ENCODE measurements around the gene STOML3.
"Not testable (repeated sequence)": the region's sequence is repeated elsewhere in the genome, so short reads cannot be mapped to it uniquely, and the experiment has no call there.

Gene STOML3, protein sequence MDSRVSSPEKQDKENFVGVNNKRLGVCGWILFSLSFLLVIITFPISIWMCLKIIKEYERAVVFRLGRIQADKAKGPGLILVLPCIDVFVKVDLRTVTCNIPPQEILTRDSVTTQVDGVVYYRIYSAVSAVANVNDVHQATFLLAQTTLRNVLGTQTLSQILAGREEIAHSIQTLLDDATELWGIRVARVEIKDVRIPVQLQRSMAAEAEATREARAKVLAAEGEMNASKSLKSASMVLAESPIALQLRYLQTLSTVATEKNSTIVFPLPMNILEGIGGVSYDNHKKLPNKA

DNA sequence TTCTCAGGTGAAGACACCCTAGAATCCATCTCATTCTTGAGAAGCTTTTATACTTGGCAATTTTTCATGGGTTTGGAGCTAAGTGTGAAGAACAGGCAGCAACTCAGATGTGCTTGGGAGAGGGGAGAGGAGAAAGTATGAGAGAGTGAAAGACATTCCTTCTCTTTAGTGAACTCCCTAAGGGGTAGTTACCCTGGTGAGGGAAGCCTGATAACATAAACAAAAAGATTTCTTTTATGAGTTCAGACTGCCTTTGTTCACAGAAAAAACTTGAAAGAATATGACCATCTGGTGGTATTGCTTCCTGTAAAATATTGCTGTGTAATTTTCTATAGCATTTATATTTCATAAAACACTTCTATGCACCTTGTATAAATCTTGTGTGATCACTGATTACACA lies at the start of gene STOML3:
Gene STOML3 (minus strand): TSS at position 139 of the 400 bp plus-strand sequence. CDS start 110 bp downstream, at position 29.
- no peak for DNase-seq

DNA sequence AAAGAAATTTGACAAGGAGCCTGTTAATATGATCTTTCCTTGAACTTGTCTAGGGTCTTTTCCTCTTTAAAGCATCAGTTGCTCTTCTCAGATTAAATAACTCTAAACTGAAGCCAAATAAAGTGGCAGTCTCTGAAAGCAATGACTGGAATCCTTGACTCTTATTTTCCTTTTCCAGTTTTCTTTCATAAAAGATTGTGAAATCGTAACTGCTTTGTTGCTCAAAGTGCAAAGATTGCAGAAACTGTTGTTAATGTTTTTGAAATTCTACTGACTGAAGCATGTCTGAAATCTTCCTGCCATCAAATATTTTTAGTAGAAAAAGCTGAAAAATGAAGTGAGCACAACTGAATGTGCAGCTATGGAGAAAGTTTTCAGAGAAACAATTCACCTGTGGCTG lies 49.6 kb upstream of the STOML3 start:
- DNase-seq: no peak

DNA sequence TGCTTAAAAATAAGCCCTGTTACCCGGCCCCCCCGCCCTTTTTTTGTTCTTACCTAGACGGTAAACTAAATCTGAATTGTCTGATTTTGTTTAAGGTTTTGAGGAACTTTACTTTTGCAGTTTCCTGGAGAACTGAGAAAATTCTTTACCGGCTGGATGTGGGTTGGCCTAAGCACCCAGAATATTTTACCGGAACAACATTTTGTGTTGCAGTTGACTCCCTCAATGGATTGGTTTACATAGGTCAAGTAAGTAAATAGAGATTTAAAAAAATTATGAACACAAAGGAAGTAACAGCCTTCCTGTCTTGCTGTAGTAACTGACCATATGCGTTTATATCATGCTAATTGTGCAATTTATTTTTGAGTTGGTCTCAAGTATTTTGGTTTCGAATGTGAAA lies 48.4 kb upstream of the STOML3 start:
- no peak for DNase-seq

DNA sequence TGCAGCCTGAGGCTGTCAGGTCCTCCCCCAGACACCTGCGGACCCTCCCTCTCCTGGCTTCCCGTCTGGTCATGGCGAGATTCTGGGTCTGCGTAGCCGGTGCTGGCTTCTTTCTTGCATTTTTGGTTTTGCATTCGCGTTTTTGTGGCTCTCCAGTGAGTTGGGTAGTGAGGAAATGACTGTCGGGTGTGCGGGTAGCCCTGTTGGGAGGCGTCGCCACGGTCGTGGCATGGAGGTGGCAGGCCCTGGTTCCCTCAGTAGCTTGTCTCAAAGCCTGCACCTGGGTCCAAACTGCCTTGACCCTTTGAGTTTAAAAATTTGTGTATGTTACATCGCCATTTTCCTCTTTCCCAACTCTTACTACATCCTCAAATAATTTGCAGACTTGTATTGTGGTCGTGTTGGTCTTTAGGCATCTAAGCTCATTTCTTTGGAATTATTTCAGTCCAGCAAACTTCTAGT lies 48.0 kb upstream of the STOML3 start:
- DNase-seq: no peak

DNA sequence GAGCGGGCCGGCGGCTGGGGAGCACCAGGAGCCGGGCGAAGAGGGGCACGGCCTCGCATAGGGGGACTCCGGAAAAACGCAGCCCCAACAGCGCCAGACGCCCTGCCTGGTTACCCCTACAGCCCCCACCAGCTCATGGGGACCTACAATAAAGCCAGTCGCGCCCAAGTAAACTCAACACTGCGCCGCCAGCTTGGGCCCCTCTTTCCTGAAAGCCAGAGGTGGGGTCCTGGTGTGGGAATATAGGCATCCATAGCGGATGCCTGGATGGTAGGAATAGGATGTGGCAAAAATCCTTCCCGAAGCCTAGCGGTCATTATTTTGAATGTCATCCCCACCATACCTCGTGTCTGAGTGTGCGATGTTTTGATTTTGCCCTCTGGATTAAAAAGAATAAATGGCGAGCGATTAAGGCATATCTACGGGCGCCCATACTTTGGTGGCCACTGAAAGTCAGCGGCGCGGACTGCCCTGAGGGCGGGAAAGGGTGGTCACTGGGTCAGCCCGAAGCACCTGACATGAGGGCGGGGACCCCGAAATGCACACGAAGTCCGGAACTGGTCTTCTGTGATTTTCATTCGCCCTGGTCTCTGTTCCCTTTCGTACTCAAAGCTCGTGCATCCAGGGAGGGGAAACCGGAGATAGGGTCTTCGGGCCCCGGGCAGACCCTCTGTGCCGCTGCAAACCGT lies 47.4 kb upstream of the STOML3 start, which contains the start of the genes NHLRC3 and PROSER1:
Gene NHLRC3 (plus strand): TSS at position 577 of the 689 bp plus-strand sequence. CDS start 184 bp downstream, outside the sequence.
Gene PROSER1 (minus strand): TSS at position 210 of the 689 bp plus-strand sequence. CDS start 847 bp downstream, outside the sequence.
- peak; percentile 89 for DNase-seq

DNA sequence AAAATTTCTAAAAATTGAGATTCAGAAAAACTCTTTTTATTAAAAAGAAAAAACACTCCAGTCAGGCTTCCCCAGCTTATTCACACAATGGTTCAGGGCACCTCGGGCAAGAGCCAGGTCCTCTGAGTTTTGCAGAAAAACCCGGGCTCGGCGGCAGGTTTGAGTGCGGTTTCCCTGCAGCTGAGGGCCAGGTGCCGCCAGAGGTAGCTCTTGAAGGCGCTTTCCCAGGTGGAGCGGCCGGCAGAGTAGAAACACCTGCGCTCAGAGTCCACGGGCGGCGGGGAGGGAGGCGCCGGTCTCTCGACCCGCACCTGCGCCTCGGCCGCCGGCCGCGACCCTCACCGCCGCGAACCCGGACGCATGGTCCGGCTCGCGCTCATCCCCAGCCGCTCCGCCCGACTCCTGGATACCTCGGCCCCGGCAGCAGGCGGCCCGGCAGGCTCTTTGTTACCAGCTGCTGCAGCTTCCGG lies 46.8 kb upstream of the STOML3 start:
- no peak for DNase-seq

DNA sequence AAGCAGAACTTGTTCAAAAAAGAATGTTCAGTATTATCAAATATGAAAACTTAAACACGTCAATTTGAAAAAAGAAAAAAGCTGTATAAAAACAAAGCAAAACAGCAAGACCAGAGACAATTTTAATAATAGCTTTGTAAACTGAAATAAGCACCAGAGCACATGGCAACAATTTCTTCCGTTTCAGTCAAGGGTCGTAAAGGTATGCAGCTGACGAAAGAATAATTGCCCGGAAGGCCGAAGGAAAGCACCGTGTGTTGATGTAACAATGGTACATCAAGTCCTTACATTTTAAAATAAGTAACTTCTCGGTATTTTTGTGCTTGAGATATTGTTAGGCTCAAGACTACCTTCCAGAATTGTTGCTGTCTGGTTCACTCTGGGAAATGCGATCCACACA lies 45.6 kb upstream of the STOML3 start:
- no peak for DNase-seq

DNA sequence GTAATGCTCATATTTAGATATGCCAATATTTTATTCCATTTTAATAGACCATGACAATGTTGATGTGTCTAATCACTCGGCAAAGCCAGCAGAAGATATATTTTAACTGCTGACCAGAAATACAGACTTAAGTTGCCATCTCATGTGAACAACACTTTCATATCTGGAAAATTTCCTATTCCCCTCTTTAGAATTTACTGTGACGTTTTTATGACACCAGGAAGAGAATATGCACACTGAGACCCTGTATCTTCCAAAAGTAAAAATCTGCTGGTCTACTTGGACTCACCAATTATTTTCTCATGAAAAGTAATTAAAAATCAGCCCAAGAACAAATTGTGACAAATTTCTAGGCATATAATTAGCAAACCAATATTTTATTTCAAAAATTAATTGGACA lies 45.2 kb upstream of the STOML3 start:
- DNase-seq: no peak

DNA sequence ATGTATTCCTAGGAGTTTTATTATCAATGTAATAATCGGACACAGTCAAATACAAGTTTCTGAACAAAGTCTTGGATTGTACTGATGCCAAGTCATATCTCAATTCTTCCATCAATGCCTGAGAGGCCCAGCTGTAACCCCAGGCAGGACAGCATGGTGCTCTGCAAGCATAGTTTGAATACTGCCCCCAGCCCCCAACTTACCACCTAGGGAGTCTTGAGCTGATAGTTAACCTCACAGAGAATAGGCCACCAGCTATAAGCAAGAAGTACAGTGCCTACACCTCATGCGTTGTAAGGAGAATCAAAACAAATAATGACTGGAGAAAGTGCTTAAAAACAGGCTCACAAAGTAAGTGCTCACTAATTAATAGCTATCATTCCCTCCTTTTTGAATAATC lies 44.6 kb upstream of the STOML3 start:
- DNase-seq: no peak

DNA sequence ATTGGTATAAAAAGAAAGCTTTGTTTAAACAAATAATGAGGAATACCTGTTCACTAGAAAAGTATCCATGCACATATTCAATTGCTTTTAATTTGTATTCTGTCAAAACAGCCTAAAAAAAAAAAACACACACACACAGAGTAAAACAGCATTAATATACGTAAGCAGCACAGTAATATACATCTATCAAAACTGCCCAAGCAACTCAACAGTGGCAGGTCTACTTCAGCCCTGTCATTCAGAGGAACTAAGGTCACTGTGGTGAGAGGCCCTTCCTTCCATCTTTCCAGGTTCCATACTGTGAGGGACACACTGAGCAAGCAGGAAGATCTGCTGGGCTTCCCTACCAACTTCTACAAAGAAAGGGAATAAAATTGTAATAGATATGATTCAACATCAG lies 43.5 kb upstream of the STOML3 start:
- DNase-seq: no peak

DNA sequence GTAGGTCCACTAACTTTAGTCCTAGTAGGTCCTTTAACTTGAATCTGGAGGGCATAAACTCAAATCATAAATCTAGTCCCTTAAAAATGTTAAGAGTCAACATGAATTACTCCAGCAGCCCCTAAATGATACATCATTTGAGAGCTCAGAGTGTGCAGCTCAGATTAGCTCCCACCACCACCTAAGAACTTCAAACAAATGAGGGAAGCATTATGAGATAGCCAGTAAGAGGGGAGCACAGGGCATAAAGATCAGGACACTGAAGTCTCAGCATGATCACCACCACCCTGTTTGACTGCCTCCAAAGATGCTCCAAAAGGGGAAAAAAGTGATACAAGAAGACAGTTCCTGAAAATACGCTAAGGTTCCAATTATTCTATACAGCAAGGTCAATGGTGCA lies 41.5 kb upstream of the STOML3 start:
- no peak for DNase-seq

DNA sequence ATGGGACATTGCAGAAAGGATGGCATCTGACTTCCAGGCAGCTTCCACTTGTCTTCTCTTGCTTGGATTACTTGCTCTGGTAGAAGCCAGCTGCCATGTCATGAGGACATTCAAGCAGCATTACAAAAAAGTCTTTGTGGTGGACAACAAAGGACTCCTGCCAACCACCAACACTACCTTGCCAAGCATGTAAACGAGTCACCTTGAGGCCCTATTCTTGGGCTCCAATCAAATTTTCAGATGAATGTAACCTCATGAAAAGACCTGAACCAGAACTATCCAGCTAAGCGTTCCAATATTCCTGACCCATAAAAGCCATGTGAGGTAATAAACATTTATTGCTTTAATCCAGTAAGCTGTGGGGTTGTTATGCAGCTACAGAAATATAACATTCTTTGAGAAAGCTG lies 34.8 kb upstream of the STOML3 start:
- no peak for DNase-seq

DNA sequence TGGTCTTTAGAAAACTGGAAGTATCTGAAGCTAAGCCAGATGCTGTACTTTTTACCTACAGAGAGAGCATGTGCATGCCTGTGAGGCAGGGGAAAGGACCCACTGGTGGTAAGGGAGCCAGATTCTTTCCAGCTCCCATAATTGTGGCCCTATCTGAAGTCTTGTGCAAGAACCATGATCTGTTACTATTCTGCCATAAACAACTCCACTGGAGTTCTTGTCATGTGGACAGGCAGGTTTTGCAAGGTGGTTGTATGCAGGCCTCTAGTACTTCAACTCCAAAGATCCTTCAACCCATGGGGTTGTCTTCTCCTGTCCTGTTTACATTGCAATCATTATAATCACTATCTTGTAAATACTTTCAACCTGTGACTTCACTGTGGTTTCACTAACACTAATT lies 33.1 kb upstream of the STOML3 start:
- no peak for DNase-seq

DNA sequence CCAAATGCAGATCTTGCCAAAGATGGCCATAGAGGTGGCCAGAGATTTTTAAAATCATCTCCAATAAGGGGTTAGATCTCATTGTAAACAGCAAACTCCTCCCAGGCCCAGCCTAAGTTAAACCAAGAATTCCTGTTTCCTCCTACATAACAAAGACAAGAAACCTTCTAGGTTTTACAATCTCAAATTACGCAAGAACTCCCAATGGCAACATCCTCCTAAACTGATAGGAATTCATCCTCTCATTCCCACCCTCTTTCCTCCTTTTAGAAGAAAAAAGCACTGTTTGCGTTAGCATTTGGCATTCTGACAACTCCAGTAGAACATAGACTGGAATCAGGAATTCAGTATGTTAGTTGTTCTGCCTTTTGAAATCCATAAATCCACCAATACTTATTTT lies 32.7 kb upstream of the STOML3 start:
- no peak for DNase-seq

DNA sequence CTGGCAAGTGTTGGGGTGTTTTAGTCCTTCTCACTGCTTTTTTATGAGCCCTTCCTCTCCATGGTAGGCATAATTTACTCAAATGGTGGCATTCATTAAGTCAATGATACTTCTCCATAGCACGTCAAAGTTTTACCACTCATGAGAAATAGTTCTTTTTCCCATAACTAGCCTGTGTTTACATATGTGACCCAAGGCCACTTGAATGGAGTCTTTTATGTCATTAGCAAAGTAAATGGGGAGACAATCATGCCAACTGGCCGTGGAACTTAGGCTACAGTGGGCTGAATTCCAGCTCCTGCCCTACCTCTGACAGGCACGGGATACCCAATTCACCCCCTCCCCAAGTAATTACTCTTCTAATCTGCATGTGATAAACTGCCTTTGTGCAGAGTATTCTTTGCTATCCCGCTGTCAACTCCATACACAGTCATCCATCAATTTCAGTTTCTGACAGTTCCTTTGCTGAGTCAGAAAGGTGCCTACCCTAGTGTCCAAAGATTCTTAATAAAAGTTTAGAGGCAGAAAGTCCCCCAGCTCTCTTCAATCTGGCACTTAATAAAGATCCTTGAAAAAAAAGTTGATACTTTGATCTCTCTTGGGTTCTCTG lies 30.3 kb upstream of the STOML3 start:
- no peak for DNase-seq

DNA sequence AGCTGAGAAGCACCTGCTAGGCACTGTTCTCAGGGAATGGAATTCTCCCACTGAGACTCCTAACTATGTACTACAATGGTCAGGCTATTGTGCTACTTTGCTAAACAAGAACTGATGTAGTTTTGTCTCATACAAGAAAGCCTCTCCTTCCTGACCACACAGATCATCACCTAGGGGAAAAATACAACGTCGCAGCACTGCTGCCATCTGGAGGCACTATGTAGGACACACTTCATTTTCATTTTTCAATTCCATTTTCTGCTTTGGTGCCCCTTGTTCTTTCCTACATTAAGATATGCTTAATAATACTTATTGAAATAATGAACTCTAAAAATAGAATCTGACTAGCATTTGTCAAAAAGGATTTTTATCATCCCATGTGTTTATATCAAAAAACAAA lies 26.2 kb upstream of the STOML3 start:
- peak; percentile 38 for DNase-seq

DNA sequence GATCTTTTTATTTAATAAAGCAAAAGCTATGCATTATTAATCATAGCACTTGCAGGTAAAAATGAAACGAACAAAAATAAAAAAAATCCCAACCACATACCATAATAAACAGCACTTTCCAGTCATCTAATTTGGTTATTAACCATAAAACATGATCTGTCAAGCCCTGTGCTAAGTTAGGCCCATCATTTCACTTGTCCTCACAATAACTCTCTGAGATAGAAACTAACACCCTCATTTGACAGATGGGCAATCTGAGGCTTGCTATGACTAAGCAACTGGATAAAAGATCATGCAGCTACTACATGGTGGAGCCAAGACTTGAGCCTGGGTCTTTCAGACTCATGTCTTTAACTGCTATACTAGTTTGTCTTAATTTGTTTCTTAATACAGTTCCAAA lies 25.5 kb upstream of the STOML3 start:
- DNase-seq: peak; percentile 36

DNA sequence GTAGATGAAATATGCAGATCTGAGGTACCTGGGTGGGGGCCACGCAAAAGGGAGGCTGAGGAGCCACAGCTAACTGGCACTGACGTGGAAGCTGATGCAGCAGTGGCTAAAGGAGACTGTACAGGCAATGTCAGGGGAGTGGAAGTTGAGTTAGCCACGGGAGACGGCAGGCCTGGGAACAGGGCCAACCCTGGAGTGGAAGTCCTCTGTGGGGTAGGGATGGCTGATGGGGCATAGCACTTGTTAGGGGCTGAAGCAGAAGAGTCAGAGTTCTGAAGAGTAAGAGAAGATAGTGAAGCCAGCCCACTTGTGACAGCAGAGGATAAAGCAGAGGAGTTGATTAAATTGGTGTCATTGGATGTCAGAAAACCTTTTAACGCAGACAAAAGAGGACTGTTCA lies 22.8 kb upstream of the STOML3 start:
- no peak for DNase-seq

DNA sequence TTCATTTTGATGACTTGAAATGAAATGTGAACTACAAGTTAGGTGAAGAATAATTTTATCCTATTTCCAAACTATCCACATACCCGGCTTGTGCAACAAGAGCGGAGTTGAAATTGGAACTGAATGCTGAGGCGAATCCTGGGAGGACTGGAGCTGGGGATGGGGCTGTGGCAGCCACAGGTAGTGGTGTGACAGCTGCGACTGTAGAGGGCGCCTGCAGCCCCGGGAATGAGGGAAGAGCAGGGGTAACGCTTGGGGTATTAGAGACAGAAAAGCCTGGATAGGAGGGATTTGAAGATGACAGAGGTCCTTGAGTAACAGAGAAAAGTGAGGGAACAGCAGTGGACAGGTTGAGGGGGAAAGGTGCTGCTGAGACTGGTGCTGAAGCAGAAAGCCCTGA lies 22.0 kb upstream of the STOML3 start:
- DNase-seq: no peak

DNA sequence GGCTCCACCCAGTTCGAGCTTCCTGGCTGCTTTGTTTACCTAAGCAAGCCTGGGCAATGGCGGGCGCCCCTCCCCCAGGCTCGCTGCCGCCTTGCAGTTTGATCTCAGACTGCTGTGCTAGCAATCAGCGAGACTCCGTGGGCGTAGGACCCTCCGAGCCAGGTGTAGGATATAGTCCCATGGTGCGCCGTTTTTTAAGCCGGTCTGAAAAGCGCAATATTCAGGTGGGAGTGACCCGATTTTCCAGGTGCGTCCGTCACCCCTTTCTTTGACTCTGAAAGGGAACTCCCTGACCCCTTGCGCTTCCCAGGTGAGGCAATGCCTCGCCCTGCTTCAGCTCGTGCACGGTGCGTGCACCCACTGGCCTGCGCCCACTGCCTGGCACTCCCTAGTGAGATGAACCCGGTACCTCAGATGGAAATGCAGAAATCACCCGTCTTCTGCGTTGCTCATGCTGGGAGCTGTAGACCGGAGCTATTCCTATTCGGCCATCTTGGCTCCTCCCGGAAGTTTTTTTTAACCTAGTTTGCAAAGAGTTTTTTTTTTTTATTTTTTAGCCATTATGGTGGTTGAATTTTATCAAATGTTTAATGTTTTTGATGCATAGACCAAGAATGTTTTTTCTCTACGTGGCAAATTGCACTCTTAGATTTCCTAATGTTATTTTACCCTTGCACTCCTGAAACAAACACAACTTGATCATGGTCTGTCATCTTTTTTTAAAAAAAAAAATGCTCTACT lies 15.9 kb upstream of the STOML3 start:
- DNase-seq: not testable (repeated sequence)

DNA sequence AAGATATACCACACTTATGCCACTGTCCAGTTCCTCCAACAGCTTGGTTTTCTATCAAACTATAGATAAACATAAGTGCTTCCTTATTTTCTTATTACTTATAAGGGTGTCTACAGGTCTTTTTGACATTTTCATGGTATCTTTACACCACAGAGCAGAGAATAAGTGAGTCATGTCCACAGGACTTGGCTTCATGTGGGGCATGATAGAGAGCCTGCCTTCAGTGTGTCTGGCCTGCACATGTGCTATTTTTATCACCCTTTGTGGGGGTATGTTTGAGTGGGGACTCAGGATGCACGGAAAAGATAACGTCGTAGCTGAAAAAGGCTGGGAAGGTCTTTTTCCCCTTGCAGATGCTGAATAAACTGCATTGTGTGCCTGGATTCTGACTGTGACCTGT lies 8.1 kb upstream of the STOML3 start:
- no peak for DNase-seq

DNA sequence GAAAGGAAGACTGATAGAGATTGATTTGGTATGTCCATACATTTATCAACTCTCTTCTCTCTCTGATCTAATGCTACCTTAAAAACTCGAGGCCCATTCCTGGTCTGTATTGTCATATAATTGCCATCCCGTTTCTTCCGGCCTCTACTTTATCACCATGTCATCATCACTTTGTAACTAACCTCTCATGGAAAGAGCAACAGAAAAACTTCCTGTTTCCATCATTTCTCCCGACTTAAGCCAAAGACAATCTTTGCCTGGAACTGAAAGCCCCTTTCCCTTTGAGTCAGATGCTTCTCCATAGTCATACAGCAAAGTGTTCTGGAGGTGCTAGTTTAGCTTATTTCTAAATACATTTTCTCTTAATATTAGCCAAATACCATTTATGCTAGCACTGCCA lies 2.8 kb upstream of the STOML3 start:
- no peak for DNase-seq

DNA sequence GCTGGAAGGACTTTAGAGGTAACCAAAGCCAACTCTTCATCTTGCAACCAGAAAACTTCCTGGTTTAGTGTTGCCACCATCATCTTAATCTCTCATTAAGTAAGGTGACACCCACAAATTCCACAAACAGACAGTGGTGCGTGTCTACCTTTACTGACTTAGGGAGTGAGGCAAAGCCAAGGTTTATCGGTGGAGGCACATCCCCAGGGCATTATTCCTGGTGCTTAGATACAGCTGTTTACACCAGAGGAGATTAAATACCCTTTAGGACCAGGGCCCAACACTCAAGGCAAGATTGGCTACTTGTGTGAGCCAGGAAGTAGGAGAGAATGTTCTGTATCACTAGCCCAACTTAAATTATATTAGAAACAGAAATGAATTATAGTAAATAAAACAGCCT lies 9.5 kb downstream of the STOML3 start:
- no peak for DNase-seq
